ENCODE measurements around the gene KDM3B. TPM values are rescaled to one million over a fixed set of nuclear protein-coding genes. Genes with fewer than 3 reads are reported as not detected.

KDM3B gene
- total RNA-seq, 6 donors from 2014 or later = 54.8 to 110 (median 56.8) TPM

DNA sequence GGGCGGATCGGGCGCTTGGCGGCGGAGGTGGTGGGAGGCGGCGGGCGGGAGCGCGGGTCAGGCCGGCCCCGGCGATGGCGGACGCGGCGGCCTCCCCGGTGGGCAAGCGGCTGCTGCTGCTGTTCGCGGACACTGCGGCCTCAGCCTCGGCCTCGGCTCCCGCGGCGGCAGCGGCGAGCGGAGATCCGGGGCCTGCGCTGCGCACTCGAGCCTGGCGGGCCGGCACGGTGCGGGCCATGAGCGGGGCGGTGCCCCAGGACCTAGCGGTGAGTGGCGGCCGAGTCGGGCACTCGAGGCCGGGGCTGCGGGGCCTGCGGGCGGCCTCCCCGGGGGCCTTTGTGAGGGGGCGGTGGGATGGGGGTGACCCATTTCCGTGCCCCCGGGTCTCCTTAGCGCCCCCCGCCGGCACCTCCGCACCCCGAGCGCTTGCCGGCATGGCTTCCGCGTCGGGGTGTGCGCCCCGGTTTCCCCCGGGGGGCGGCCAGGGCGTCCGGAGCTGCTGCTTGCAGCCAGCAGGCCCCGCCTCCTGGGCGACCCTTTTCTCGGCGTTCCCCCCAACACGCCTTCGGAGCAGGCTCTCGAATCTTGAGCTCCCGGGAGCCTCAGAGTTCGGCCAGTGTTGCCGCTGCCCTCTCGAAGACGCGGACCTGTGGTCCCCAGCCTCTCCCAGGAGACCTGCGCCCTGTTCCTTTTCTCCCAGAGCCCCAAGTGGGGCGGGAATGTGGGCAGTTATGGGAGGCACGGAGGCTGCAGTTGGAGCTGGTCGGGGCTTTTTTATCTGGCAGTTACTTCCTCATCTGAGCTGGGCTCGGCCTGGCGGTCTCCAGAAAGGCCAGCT lies 456 bp downstream of the KDM3B start:
- ATAC-seq (ENCODE audit: low FRiP score in 2 of 2) (peak; percentile 60 to 76), DNase-seq (peak; percentile 83 to 93)
- TF ChIP-seq, protein P1, sequence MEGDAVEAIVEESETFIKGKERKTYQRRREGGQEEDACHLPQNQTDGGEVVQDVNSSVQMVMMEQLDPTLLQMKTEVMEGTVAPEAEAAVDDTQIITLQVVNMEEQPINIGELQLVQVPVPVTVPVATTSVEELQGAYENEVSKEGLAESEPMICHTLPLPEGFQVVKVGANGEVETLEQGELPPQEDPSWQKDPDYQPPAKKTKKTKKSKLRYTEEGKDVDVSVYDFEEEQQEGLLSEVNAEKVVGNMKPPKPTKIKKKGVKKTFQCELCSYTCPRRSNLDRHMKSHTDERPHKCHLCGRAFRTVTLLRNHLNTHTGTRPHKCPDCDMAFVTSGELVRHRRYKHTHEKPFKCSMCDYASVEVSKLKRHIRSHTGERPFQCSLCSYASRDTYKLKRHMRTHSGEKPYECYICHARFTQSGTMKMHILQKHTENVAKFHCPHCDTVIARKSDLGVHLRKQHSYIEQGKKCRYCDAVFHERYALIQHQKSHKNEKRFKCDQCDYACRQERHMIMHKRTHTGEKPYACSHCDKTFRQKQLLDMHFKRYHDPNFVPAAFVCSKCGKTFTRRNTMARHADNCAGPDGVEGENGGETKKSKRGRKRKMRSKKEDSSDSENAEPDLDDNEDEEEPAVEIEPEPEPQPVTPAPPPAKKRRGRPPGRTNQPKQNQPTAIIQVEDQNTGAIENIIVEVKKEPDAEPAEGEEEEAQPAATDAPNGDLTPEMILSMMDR (IDR thresholded peaks at IDR 0.05) = peak; percentile 29 to 67 (median 42)
- TF ChIP-seq EP300 (IDR thresholded peaks at IDR 0.05) (no peak), POLR2A (IDR thresholded peaks at IDR 0.05) (peak in 3 of 4 donors; percentile 45 to 71 (median 55)), POLR2AphosphoS5 (IDR thresholded peaks at IDR 0.05) (peak in 1 of 2 donors; percentile 47)
- Histone ChIP-seq H3K27me3 (no peaks in the 10 kb centered on the region), H3K9me3 (no peaks in the 10 kb centered on the region), H3K36me3 (peaks cover 0 to 11% (median 7%) of the 10 kb centered on the region in 4 donors), H3K4me1 (peaks cover 19 to 23% (median 21%) of the 10 kb centered on the region in 4 donors), H3K4me3 (peak overlapping the region; percentile 82 to 94 (median 89)), H3K27ac (peak overlapping the region; percentile 96 to 100 (median 98))
- 0% methylated on average over 17 of the region's 88 CpGs; no CpG with 5 or more reads in 1 of the 2 donors for WGBS, 2 donors

DNA sequence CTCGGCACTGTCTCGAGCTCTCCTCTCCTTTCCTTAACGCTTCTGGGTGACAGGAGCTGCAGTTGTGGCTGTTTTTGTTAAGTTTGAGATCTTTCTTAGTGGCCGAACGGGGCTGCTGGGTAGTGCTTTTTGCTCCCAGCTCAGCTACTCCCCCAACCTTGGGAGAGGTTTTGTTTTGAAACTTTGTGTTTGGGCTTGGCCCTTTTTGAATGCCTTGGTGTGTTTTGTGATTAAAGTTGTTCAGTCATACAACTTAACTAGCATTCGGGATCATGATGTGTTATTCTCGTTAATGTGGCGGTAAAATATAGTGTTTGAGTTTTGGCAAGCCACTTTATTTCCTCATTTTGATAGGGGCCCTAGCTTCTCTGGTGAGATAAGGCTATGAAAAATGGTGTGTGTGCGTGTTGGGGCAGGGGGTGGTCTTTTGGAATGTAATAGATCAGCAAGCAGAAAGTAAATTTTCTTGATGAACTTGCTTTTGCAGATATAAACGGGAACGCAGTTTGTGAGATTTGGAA lies 1.1 kb downstream of the KDM3B start:
- H3K36me3 ChIP-seq = peaks cover 0 to 5% (median 1%) of the 10 kb centered on the region in 4 donors
- H3K4me3 ChIP-seq = peak overlapping the region; percentile 82 to 94 (median 89)
- no peak for ATAC-seq (ENCODE audit: low FRiP score in 2 of 2)
- WGBS, 2 donors = 2 to 3% methylated on average over 8 to 11 of the region's 11 CpGs
- H3K4me1 ChIP-seq = peaks cover 19 to 23% (median 21%) of the 10 kb centered on the region in 4 donors
- peak overlapping the region; percentile 96 to 100 (median 98) for H3K27ac ChIP-seq
- TF ChIP-seq POLR2A (IDR thresholded peaks at IDR 0.05) (peak in 1 of 4 donors; percentile 10), POLR2AphosphoS5 (IDR thresholded peaks at IDR 0.05) (no peak)
- H3K9me3 ChIP-seq = no peaks in the 10 kb centered on the region
- no peaks in the 10 kb centered on the region for H3K27me3 ChIP-seq
- no peak for DNase-seq

DNA sequence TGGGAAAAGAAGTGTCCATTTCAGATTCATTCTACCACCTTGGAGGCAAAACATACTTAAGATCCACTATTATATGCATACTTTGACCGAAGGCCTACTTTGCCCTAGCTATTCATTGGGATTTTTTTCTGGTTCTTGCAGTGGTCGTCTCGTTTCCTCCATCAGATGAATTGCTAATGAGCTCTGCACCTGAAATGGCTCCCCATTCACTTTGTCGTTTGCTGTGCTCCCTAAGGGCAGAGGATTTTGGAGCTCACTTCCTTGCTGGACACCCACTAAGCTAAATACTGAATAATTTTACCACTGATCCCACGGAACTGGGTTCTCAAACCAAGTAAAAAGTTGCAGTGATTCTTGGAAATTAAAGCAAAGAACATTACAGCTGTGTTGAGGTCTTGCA lies 1.9 kb downstream of the KDM3B start:
- Histone ChIP-seq H3K4me1 (peaks cover 19 to 23% (median 21%) of the 10 kb centered on the region in 4 donors), H3K27me3 (no peaks in the 10 kb centered on the region), H3K27ac (peak overlapping the region in 2 of 4 donors; percentile 99 to 100), H3K4me3 (peak overlapping the region in 3 of 4 donors; percentile 82 to 94 (median 92)), H3K36me3 (no peaks in the 10 kb centered on the region), H3K9me3 (no peaks in the 10 kb centered on the region)
- TF ChIP-seq POLR2A (IDR thresholded peaks at IDR 0.05) = no peak
- no peak for TF ChIP-seq EP300 (IDR thresholded peaks at IDR 0.05)
- no peak for TF ChIP-seq POLR2AphosphoS5 (IDR thresholded peaks at IDR 0.05)
- TF ChIP-seq, protein P1 (IDR thresholded peaks at IDR 0.05) = no peak
- WGBS, 2 donors = 20 to 23% methylated on average over 5 of the region's 5 CpGs
- DNase-seq (no peak), ATAC-seq (ENCODE audit: low FRiP score in 2 of 2) (no peak)

DNA sequence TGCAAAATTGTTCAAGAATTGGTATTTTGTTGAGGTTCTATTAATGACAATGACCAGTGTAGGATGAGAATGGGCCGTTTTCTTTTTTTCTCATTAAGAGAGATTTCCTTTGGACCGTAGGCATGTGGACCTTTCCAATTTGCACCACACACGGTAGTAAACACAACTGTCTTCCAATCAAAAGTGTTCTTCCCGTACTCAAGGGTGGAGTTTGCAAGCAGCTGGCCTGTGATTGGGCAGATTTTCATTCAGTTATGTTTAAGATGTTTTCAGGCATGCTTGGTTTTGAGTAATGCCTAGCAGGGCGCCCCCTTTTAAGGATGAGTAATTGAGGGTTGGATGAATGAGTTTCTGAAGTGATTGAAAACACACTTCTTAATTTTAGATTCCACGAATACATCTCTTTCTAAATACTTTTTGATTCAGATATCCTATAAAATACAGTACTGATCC lies 2.5 kb downstream of the KDM3B start:
- no peaks in the 10 kb centered on the region for H3K36me3 ChIP-seq
- H3K27ac ChIP-seq = peak overlapping the region in 1 of 4 donors; percentile 100

More for the DNA sequence above, 2.5 kb downstream of the KDM3B start:
- no peaks in the 10 kb centered on the region for H3K27me3 ChIP-seq
- ATAC-seq (ENCODE audit: low FRiP score in 2 of 2) = peak in 1 of 2 donors; percentile 12
- DNase-seq = peak in 1 of 2 donors; percentile 49
- 27 to 31% methylated on average over 6 of the region's 6 CpGs for WGBS, 2 donors
- TF ChIP-seq POLR2A (IDR thresholded peaks at IDR 0.05) (no peak), EP300 (IDR thresholded peaks at IDR 0.05) (no peak), POLR2AphosphoS5 (IDR thresholded peaks at IDR 0.05) (no peak)
- TF ChIP-seq, protein P1 (IDR thresholded peaks at IDR 0.05) = no peak
- peaks cover 20 to 23% (median 21%) of the 10 kb centered on the region in 4 donors for H3K4me1 ChIP-seq
- no peaks in the 10 kb centered on the region for H3K9me3 ChIP-seq
- H3K4me3 ChIP-seq = peak overlapping the region in 2 of 4 donors; percentile 82 to 94
